ENCODE results near the gene OR6X1. TPM values are rescaled to one million over a fixed set of nuclear protein-coding genes. Genes with fewer than 3 reads are reported as not detected.

The OR6X1 gene
- total RNA-seq, 2 donors from 2014 or later: not detected

DNA sequence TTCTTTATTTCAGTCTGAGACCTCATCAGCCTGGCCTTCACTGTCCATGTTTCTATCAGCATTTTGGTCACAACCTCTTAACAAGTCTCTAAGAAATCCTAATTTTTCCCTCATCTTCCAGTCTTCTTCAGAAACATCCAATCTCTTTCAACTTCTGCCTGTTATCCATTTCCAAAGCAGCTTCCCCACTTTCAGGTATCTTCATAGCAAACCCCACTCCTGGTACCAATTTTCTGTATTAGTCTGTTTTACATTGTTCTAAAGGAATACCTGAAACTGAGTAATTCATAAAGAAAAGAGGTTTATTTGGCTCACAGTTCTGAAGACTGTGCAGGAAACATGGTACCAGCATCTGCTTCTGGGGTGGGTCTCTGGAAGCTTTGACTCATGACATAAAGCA lies 8.1 kb upstream of the OR6X1 start:
- Histone ChIP-seq H3K27ac (ENCODE audit: low read depth, low read length) (no peak overlapping the region), H3K36me3 (ENCODE audit: control insufficient read depth, insufficient read depth, low read length) (no peaks in the 10 kb centered on the region), H3K27me3 (ENCODE audit: control insufficient read depth, insufficient read depth, low read length, poor library complexity, severe bottlenecking) (no peaks in the 10 kb centered on the region), H3K9me3 (ENCODE audit: control insufficient read depth, low read length) (peaks cover 42% of the 10 kb centered on the region), H3K9ac (ENCODE audit: extremely low read depth, low read length, poor library complexity, severe bottlenecking) (no peak overlapping the region), H3K4me3 (ENCODE audit: low read length) (peak overlapping the region; percentile 12), H3K4me1 (ENCODE audit: control insufficient read depth, insufficient read depth, low read length) (no peaks in the 10 kb centered on the region)
- no peaks in the 10 kb centered on the region for H3K4me1 Mint-ChIP-seq
- DNase-seq: no peak
- no peaks in the 10 kb centered on the region for H3K27me3 Mint-ChIP-seq (ENCODE audit: insufficient read depth)
- peaks cover 39% of the 10 kb centered on the region for H3K9me3 Mint-ChIP-seq
- peaks cover 10% of the 10 kb centered on the region for H3K36me3 Mint-ChIP-seq (ENCODE audit: low read depth)
- H3K27ac Mint-ChIP-seq: no peak overlapping the region
- no peak overlapping the region for H3K4me3 Mint-ChIP-seq
- TF ChIP-seq, protein P1, sequence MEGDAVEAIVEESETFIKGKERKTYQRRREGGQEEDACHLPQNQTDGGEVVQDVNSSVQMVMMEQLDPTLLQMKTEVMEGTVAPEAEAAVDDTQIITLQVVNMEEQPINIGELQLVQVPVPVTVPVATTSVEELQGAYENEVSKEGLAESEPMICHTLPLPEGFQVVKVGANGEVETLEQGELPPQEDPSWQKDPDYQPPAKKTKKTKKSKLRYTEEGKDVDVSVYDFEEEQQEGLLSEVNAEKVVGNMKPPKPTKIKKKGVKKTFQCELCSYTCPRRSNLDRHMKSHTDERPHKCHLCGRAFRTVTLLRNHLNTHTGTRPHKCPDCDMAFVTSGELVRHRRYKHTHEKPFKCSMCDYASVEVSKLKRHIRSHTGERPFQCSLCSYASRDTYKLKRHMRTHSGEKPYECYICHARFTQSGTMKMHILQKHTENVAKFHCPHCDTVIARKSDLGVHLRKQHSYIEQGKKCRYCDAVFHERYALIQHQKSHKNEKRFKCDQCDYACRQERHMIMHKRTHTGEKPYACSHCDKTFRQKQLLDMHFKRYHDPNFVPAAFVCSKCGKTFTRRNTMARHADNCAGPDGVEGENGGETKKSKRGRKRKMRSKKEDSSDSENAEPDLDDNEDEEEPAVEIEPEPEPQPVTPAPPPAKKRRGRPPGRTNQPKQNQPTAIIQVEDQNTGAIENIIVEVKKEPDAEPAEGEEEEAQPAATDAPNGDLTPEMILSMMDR (conservative IDR thresholded peaks at IDR 0.05): no peak

DNA sequence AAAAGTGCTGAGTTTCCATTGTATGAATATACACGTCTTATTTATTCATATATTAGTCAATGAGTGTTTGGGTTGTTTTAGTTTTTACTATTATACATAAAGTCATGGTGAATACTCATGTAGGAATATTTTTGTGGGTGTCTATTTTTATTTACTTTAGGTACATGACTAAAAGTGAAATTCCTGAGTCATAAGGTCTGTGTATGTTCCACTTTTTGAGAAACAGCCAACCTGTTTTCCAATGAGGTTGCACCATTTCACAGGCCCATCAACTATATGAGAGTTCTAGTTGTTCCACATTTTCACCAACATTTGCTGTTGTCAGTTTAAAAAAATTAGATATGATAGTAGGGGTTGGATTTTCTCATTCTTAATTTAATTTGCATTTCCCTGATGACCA lies 6.6 kb upstream of the OR6X1 start:
- Mint-ChIP-seq H3K27ac (no peak overlapping the region), H3K36me3 (ENCODE audit: low read depth) (peaks cover 10% of the 10 kb centered on the region), H3K27me3 (ENCODE audit: insufficient read depth) (peaks cover 4% of the 10 kb centered on the region), H3K4me1 (no peaks in the 10 kb centered on the region), H3K4me3 (no peak overlapping the region), H3K9me3 (peaks cover 37% of the 10 kb centered on the region)
- TF ChIP-seq, protein P1 (conservative IDR thresholded peaks at IDR 0.05): no peak
- WGBS, 2 experiments (ENCODE audit: insufficient coverage in 1 of 2, insufficient read length in 1 of 2): no CpG with 5 or more reads among the region's 1 CpG
- Histone ChIP-seq H3K9me3 (ENCODE audit: control insufficient read depth, low read length) (peaks cover 42% of the 10 kb centered on the region), H3K27ac (ENCODE audit: low read depth, low read length) (no peak overlapping the region), H3K9ac (ENCODE audit: extremely low read depth, low read length, poor library complexity, severe bottlenecking) (no peak overlapping the region), H3K27me3 (ENCODE audit: control insufficient read depth, insufficient read depth, low read length, poor library complexity, severe bottlenecking) (no peaks in the 10 kb centered on the region), H3K4me3 (ENCODE audit: low read length) (no peak overlapping the region), H3K36me3 (ENCODE audit: control insufficient read depth, insufficient read depth, low read length) (no peaks in the 10 kb centered on the region), H3K4me1 (ENCODE audit: control insufficient read depth, insufficient read depth, low read length) (no peaks in the 10 kb centered on the region)
- DNase-seq: no peak

DNA sequence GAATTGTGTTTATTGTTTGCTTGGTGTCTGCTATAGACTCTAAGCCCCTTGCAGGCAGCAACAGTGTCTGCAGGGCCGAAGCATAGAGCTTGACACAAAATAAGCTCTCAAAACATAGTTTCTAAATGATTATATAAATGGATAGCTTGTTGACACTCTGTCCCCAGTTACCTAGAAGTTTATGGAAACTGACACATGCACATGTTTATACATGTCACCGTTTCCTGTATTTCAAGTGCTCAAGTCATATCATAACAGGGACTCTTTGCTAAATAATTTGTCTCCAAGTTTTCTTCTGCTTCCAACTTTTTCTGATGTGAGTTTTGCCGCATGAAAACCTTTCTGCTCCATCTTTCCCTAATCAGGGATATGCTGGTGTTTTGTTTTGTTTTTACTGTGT lies 3.7 kb upstream of the OR6X1 start:
- Mint-ChIP-seq H3K4me1 (peaks cover 8% of the 10 kb centered on the region), H3K27me3 (ENCODE audit: insufficient read depth) (peaks cover 4% of the 10 kb centered on the region), H3K36me3 (ENCODE audit: low read depth) (peaks cover 12% of the 10 kb centered on the region), H3K27ac (no peak overlapping the region), H3K9me3 (peaks cover 25% of the 10 kb centered on the region), H3K4me3 (no peak overlapping the region)
- H3K4me1 ChIP-seq (ENCODE audit: control insufficient read depth, insufficient read depth, low read length): no peaks in the 10 kb centered on the region
- no peaks in the 10 kb centered on the region for H3K36me3 ChIP-seq (ENCODE audit: control insufficient read depth, insufficient read depth, low read length)
- H3K27me3 ChIP-seq (ENCODE audit: control insufficient read depth, insufficient read depth, low read length, poor library complexity, severe bottlenecking): no peaks in the 10 kb centered on the region
- H3K9ac ChIP-seq (ENCODE audit: extremely low read depth, low read length, poor library complexity, severe bottlenecking): no peak overlapping the region
- no peak overlapping the region for H3K27ac ChIP-seq (ENCODE audit: low read depth, low read length)
- H3K9me3 ChIP-seq (ENCODE audit: control insufficient read depth, low read length): peaks cover 27% of the 10 kb centered on the region
- H3K4me3 ChIP-seq (ENCODE audit: low read length): no peak overlapping the region
- TF ChIP-seq, protein P1 (conservative IDR thresholded peaks at IDR 0.05): no peak
- DNase-seq: no peak
- 93 to 98% methylated on average over 1 to 3 of the region's 3 CpGs for WGBS, 2 experiments (ENCODE audit: insufficient coverage in 1 of 2, insufficient read length in 1 of 2)

All from endodermal cell (in vitro differentiated cells).